Measurements from ENCODE around the gene CCDC91.

DNA sequence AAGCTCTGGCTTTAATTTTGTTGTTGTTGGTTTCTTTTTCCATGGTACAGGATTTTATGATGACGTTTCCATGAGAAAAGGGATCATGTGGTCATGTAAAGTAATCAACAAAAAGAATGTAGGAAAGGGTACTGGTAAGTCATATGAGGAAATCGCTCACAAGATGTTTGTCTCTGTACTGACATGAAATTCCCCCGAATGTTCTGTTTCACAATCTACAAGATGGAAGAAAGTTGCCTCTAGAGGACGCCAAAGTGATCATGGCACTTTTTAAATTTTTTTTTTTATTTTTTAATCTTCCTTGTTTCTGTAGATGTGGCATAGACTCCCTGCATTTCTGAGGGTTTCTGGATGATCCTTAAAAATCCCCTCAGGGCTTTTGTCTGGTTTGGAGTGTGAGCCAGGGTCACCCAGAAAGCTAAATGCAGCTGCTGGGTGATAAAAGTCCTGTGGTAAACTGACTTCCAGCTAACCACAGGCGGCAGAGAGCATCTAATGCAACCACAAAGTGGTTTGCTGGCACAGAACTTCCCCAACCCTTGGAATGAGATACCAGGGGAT lies 393.5 kb downstream of the CCDC91 start:
- TF ChIP-seq, protein P1, sequence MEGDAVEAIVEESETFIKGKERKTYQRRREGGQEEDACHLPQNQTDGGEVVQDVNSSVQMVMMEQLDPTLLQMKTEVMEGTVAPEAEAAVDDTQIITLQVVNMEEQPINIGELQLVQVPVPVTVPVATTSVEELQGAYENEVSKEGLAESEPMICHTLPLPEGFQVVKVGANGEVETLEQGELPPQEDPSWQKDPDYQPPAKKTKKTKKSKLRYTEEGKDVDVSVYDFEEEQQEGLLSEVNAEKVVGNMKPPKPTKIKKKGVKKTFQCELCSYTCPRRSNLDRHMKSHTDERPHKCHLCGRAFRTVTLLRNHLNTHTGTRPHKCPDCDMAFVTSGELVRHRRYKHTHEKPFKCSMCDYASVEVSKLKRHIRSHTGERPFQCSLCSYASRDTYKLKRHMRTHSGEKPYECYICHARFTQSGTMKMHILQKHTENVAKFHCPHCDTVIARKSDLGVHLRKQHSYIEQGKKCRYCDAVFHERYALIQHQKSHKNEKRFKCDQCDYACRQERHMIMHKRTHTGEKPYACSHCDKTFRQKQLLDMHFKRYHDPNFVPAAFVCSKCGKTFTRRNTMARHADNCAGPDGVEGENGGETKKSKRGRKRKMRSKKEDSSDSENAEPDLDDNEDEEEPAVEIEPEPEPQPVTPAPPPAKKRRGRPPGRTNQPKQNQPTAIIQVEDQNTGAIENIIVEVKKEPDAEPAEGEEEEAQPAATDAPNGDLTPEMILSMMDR (IDR thresholded peaks at IDR 0.05): no peak
- TF ChIP-seq POLR2A (IDR thresholded peaks at IDR 0.05): no peak
